HG02852 (cell line): ENCODE measurements around the gene FAM136A.
"Not testable (repeated sequence)": the region's sequence is repeated elsewhere in the genome, so short reads cannot be mapped to it uniquely, and the experiment has no call there.

Source experiments
- ATAC-seq: cut with Tn5 transposase; IDR thresholded peaks from one replicate; pipeline ENCODE4 v1.9.1; 2021; ENCODE audit warnings: mild to moderate bottlenecking, moderate library complexity; ENCODE audit not compliant: unreplicated experiment

The FAM136A gene

GRCh38 chr2:70300771-70301343 is 1.0 kb downstream of the FAM136A start:
- no peak for ATAC-seq

- ATAC-seq: not testable (repeated sequence)
These were observed 4.0 kb downstream of the FAM136A start for GRCh38 chr2:70297828-70298227.

GRCh38 chr2:70283500-70284191 is 18.2 kb downstream of the FAM136A start:
- ATAC-seq: no peak

- ATAC-seq: no peak
These were observed 19.4 kb downstream of the FAM136A start for GRCh38 chr2:70282439-70282838.

- no peak for ATAC-seq
These were observed 21.5 kb downstream of the FAM136A start for GRCh38 chr2:70280242-70280798.

- ATAC-seq: no peak
These were observed 31.5 kb downstream of the FAM136A start for GRCh38 chr2:70270323-70270722.

GRCh38 chr2:70269422-70270302 is 32.2 kb downstream of the FAM136A start:
- not testable (repeated sequence) for ATAC-seq

GRCh38 chr2:70266925-70267324 is 34.9 kb downstream of the FAM136A start:
- not testable (repeated sequence) for ATAC-seq

GRCh38 chr2:70261501-70261900 is 40.4 kb downstream of the FAM136A start:
- no peak for ATAC-seq

- peak; percentile 2 for ATAC-seq
These were observed 43.4 kb downstream of the FAM136A start for GRCh38 chr2:70258532-70258875.

- ATAC-seq: no peak
These were observed 46.1 kb downstream of the FAM136A start for GRCh38 chr2:70255637-70256314.

- ATAC-seq: no peak
These were observed 51.4 kb downstream of the FAM136A start for GRCh38 chr2:70250434-70250833.

GRCh38 chr2:70248181-70248847 is 53.6 kb downstream of the FAM136A start, which contains the start of gene TIA1:
Gene TIA1 (minus strand): TSS chr2:70248628. CDS start chr2:70248430, 198 bp downstream.
- ATAC-seq: peak; percentile 94

- no peak for ATAC-seq
These were observed 54.3 kb downstream of the FAM136A start for GRCh38 chr2:70247364-70248180.
